Upper lobe of left lung (tissue), 6 donors: ENCODE results near the gene NHSL1. TPM values are rescaled to one million over a fixed set of nuclear protein-coding genes. Genes with fewer than 3 reads are reported as not detected.

Experiments
- ATAC-seq, 2 donors: fragments of 200-7000 bp; cut with Tn5 transposase; one replicate each; pipeline ENCODE4 v1.9.1; 2022; ENCODE audit warnings: mild to moderate bottlenecking in 2 of 2, moderate library complexity in 2 of 2; ENCODE audit not compliant: low FRiP score in 2 of 2
- DNase-seq, 2 donors: peaks; one replicate each; pipeline ENCODE4 v3.0.0-alpha.2; 2019 to 2020
- H3K27ac ChIP-seq, 4 donors: fragments of 200-600 bp; sonication (generic); one replicate each; pipeline ENCODE4 v1.5.1; 2016 to 2019
- H3K27me3 ChIP-seq, 4 donors: fragments of 200-600 bp; sonication (generic); one replicate each; pipeline ENCODE4 v1.5.1; 2017 to 2019
- H3K36me3 ChIP-seq, 4 donors: fragments of 200-600 bp; sonication (generic); one replicate each; pipeline ENCODE4 v1.5.1; 2016 to 2019
- H3K4me1 ChIP-seq, 4 donors: fragments of 200-600 bp; sonication (generic); one replicate each; pipeline ENCODE4 v1.5.1; 2018 to 2019
- H3K4me3 ChIP-seq, 4 donors: fragments of 200-600 bp; sonication (generic); one replicate each; pipeline ENCODE4 v1.5.1; 2017 to 2019; ENCODE audit warnings: mild to moderate bottlenecking in 2 of 4, moderate library complexity in 1 of 4
- H3K9me3 ChIP-seq, 4 donors: fragments of 200-600 bp; sonication (generic); one replicate each; pipeline ENCODE4 v1.5.1; 2018 to 2019
- EP300 ChIP-seq, 4 donors: sonication (generic); formaldehyde crosslinking; IDR thresholded peaks; one replicate each; pipeline ENCODE4 v1.5.1; 2017; ENCODE audit warnings: antibody characterized with exemption in 4 of 4, control low read depth in 2 of 4
- POLR2A ChIP-seq, 4 donors: fragments of 450-650 bp; IDR thresholded peaks; one replicate each; pipeline ENCODE4 v1.5.1; 2016 to 2017; ENCODE audit warnings: antibody characterized with exemption in 4 of 4, mild to moderate bottlenecking in 2 of 4
- POLR2AphosphoS5 ChIP-seq, 2 donors: sonication (generic); formaldehyde crosslinking; IDR thresholded peaks; one replicate each; pipeline ENCODE4 v1.5.1; 2017; ENCODE audit warnings: antibody characterized with exemption in 2 of 2
- WGBS, 2 donors: methylation state at CpG; one replicate each; pipeline ENCODE4 v1.1.5; 2017 to 2018; 5-methylcytosine and 5-hydroxymethylcytosine counted together
- small RNA-seq, 4 donors: library from RNA; depleted of rRNA; stranded (forward); fragments of <200 nt; gene quantifications; one replicate each; pipeline ENCODE3, GENCODE V24; 2016
- total RNA-seq, 6 donors: library from RNA; depleted of rRNA in 4 of 6; stranded (reverse); fragments of >200 nt in 4 of 6; gene quantifications; one replicate each; pipeline versions ENCODE4 v1.1.0 to v1.2.1, GENCODE V29; 2016 to 2021
- TF ChIP-seq, protein P1 (sequence below), 6 experiments: fragments of 450-650 bp in 4 of 6; fragments of 200-600 bp in 2 of 6; sonication (generic) in 2 of 6; IDR thresholded peaks; one replicate each; pipeline ENCODE4 v1.5.1; 2016 to 2019; ENCODE audit warnings: antibody characterized with exemption in 6 of 6
- donor health status: DM: no; HTN: no; CAD: no; lungs with moderate emphysema.
- donor health status: DM: no; HTN: yes; CAD: no; lungs with severe emphysema.

NHSL1 gene
- total RNA-seq, 6 donors from 2014 or later: 37.3 to 80.2 (median 56.6) TPM

DNA sequence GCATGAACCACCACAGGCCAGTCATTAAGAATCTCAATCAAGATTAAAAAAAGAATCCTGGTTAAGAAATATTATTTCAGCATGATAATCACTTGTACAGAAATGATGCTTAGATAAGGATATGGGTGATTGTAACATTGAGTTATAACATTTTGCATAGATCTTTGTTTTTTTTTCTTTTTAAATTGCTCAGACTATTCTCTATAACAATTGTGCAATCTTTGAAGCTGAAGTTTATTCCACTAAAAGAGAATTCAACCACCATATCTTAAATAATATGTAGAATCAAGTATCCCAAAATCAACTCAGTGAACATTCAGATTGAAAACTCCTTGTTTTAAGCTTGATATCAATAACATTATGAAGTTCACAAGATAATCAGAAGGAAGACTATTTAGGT is 122.3 kb downstream of the NHSL1 start:
- Histone ChIP-seq H3K4me1 (no peaks in the 10 kb centered on the region), H3K27me3 (no peaks in the 10 kb centered on the region), H3K27ac (no peak overlapping the region), H3K4me3 (no peak overlapping the region), H3K9me3 (no peaks in the 10 kb centered on the region), H3K36me3 (no peaks in the 10 kb centered on the region)
- TF ChIP-seq EP300 (IDR thresholded peaks at IDR 0.05): no peak
- TF ChIP-seq, protein P1, sequence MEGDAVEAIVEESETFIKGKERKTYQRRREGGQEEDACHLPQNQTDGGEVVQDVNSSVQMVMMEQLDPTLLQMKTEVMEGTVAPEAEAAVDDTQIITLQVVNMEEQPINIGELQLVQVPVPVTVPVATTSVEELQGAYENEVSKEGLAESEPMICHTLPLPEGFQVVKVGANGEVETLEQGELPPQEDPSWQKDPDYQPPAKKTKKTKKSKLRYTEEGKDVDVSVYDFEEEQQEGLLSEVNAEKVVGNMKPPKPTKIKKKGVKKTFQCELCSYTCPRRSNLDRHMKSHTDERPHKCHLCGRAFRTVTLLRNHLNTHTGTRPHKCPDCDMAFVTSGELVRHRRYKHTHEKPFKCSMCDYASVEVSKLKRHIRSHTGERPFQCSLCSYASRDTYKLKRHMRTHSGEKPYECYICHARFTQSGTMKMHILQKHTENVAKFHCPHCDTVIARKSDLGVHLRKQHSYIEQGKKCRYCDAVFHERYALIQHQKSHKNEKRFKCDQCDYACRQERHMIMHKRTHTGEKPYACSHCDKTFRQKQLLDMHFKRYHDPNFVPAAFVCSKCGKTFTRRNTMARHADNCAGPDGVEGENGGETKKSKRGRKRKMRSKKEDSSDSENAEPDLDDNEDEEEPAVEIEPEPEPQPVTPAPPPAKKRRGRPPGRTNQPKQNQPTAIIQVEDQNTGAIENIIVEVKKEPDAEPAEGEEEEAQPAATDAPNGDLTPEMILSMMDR (IDR thresholded peaks at IDR 0.05): no peak
- no peak for TF ChIP-seq POLR2A (IDR thresholded peaks at IDR 0.05)
- no peak for TF ChIP-seq POLR2AphosphoS5 (IDR thresholded peaks at IDR 0.05)
- DNase-seq: no peak
- no peak for ATAC-seq

DNA sequence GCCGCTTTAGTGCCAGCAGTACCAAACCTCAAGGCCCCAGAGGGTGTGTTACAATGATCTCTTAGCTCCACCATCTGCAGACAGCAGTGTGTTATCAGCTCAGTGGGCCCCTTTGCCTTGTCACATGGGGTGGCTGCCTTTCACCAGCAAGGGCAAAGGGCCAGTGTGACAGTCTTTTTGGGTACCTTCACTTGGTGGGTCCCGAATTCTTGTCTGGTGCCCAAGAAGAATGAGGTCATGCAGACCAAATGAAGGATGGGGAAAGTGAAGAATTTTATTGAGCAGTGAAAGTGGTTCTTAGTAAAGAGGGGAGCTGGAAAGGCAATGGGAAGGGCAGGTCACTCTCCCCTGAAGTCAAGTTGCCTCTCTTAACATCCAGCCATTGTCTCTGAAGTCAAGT is 124.5 kb downstream of the NHSL1 start:
- Histone ChIP-seq H3K27me3 (no peaks in the 10 kb centered on the region), H3K4me1 (no peaks in the 10 kb centered on the region), H3K9me3 (no peaks in the 10 kb centered on the region), H3K27ac (no peak overlapping the region), H3K4me3 (no peak overlapping the region), H3K36me3 (no peaks in the 10 kb centered on the region)
- ATAC-seq: no peak
- WGBS, 2 donors: 90 to 96% methylated on average over 2 of the region's 2 CpGs
- DNase-seq: no peak
- no peak for TF ChIP-seq POLR2AphosphoS5 (IDR thresholded peaks at IDR 0.05)
- no peak for TF ChIP-seq POLR2A (IDR thresholded peaks at IDR 0.05)
- no peak for TF ChIP-seq EP300 (IDR thresholded peaks at IDR 0.05)
- TF ChIP-seq, protein P1 (IDR thresholded peaks at IDR 0.05): no peak

DNA sequence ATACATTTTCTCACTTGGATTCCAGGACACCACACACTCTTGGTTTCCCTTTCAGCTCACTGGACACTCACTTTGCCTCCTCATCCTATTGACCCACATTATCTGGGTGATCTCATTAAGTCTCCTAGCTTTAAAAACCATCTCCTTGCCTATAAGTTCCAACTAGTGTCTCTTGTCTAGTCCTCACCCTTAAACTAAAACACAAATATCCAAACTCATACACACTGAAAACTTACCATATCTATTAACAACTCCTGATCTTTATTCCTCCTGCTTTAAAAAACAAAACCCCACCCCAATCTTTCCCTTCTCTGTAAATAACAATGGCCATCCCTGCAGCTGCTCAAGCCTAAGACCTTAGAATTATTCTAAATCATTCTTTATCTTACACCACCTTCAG is 125.1 kb downstream of the NHSL1 start:
- DNase-seq: no peak
- no peak for TF ChIP-seq POLR2AphosphoS5 (IDR thresholded peaks at IDR 0.05)
- no peak for TF ChIP-seq EP300 (IDR thresholded peaks at IDR 0.05)
- TF ChIP-seq POLR2A (IDR thresholded peaks at IDR 0.05): no peak
- TF ChIP-seq, protein P1 (IDR thresholded peaks at IDR 0.05): no peak
- Histone ChIP-seq H3K27me3 (no peaks in the 10 kb centered on the region), H3K4me1 (no peaks in the 10 kb centered on the region), H3K4me3 (no peak overlapping the region), H3K27ac (no peak overlapping the region), H3K9me3 (no peaks in the 10 kb centered on the region), H3K36me3 (no peaks in the 10 kb centered on the region)
- no peak for ATAC-seq

DNA sequence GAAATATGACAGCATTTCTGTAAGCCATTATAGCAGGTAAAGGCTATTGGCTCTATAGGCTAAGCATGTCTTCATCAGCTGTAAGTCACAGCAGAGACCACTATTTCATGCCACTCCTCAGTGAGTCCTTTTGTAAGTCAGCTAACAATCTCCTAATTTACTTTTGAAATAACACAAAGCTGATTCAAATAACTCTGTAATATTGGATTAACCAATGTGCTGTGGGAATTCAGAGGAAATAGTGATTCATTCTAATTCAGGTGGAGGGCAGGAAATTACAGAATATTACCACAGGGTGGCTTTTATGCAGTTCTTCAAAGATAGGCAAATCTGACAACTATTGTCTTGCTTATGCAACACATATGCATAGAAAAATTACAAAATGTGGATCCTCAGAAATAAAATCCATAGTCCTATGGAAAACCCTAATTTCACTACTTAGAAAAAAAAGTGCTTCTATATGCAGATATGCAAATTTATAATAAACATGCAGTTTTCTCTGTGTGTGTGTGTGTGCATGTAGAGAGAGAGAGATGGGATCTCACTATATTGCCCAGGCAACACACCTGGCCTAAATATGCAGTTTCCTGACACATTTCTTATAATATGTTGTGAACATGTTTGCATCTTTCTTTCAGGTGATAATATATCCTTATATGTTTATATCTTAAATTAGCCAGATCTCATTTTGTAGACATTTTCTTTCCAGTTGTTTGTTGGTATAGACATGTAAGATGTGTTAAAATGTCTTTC is 126.4 kb downstream of the NHSL1 start:
- H3K36me3 ChIP-seq: no peaks in the 10 kb centered on the region
- H3K4me1 ChIP-seq: no peaks in the 10 kb centered on the region
- no peaks in the 10 kb centered on the region for H3K27me3 ChIP-seq
- H3K27ac ChIP-seq: no peak overlapping the region
- no peaks in the 10 kb centered on the region for H3K9me3 ChIP-seq
- H3K4me3 ChIP-seq: no peak overlapping the region
- ATAC-seq (no peak), DNase-seq (no peak)
- TF ChIP-seq, protein P1 (IDR thresholded peaks at IDR 0.05): no peak
- TF ChIP-seq POLR2AphosphoS5 (IDR thresholded peaks at IDR 0.05) (no peak), POLR2A (IDR thresholded peaks at IDR 0.05) (no peak), EP300 (IDR thresholded peaks at IDR 0.05) (no peak)

Small RNA genes lying within 50 kb of the gene (small RNA-seq; reads per million reads assigned to genes)
- 0 reads per million in 4 donors for gene AL031003.1
- 0 reads per million in 4 donors for gene AL391669.1
- gene MIR3145: 0 to 0.55 (median 0.31) reads per million in 4 donors

Other genes starting within 250 kb of the NHSL1 start
- gene SMIM28, start 121.6 kb downstream of the NHSL1 start, total RNA-seq: not detected
- gene HEBP2, start 95.3 kb downstream of the NHSL1 start, total RNA-seq: 10 to 100 TPM; 11.5 to 68.0 (median 48.6) TPM